Stimulated activated effector memory CD8-positive, alpha-beta T cell treated with anti-CD3 and anti-CD28 coated beads, Interleukin-12 subunit alpha, Interleukin-12 subunit beta, amount 100 ng/mL, for 72 hours (primary cell): ENCODE results near the gene SNX30.

ENCODE experiments used
- ATAC-seq: fragments of 150-1000 bp; cut with Tn5 transposase; 2 replicates; pipeline ENCODE4 v1.10.0; 2021
- DNase-seq, 2 donors: peaks; one replicate each; pipeline ENCODE4 v3.0.0; 2021 to 2022; ENCODE audit warnings: low spot score in 2 of 2
- H3K27ac Mint-ChIP-seq: one replicate; pipeline ENCODE4 v1.8.0; 2022; ENCODE audit warnings: mild to moderate bottlenecking, mixed read lengths
- H3K36me3 Mint-ChIP-seq: one replicate; pipeline ENCODE4 v1.8.0; 2022; ENCODE audit warnings: mild to moderate bottlenecking, mixed read lengths
- H3K4me1 Mint-ChIP-seq: one replicate; pipeline ENCODE4 v1.8.0; 2022; ENCODE audit warnings: mixed read lengths
- H3K4me3 Mint-ChIP-seq: one replicate; pipeline ENCODE4 v1.8.0; 2022; ENCODE audit warnings: mild to moderate bottlenecking, mixed read lengths
- H3K9me3 Mint-ChIP-seq: one replicate; pipeline ENCODE4 v1.8.0; 2022; ENCODE audit warnings: mixed read lengths

Gene SNX30

GRCh38 chr9:112914524-112914923, 164.0 kb downstream of the SNX30 start:
- Mint-ChIP-seq H3K36me3 (no peaks in the 10 kb centered on the region), H3K4me1 (no peaks in the 10 kb centered on the region), H3K27ac (no peak overlapping the region), H3K9me3 (no peaks in the 10 kb centered on the region), H3K4me3 (no peak overlapping the region)
- DNase-seq (no peak), ATAC-seq (no peak)

- H3K4me1 Mint-ChIP-seq = no peaks in the 10 kb centered on the region
- H3K27ac Mint-ChIP-seq = no peak overlapping the region
- ATAC-seq (no peak), DNase-seq (no peak)
- H3K9me3 Mint-ChIP-seq = no peaks in the 10 kb centered on the region
- H3K4me3 Mint-ChIP-seq = no peak overlapping the region
- no peaks in the 10 kb centered on the region for H3K36me3 Mint-ChIP-seq
Measured at GRCh38 chr9:112917047-112917986, 166.8 kb downstream of the SNX30 start.

GRCh38 chr9:112917987-112918362, 167.4 kb downstream of the SNX30 start:
- Mint-ChIP-seq H3K36me3 (no peaks in the 10 kb centered on the region), H3K27ac (no peak overlapping the region), H3K4me3 (no peak overlapping the region), H3K4me1 (no peaks in the 10 kb centered on the region), H3K9me3 (no peaks in the 10 kb centered on the region)
- ATAC-seq (no peak), DNase-seq (no peak)

GRCh38 chr9:112921549-112921948, 171.0 kb downstream of the SNX30 start:
- Mint-ChIP-seq H3K4me3 (no peak overlapping the region), H3K27ac (no peak overlapping the region), H3K4me1 (no peaks in the 10 kb centered on the region), H3K9me3 (no peaks in the 10 kb centered on the region), H3K36me3 (no peaks in the 10 kb centered on the region)
- DNase-seq = no peak
- ATAC-seq = peak; percentile 54
